BLaER1 treated with 17β-estradiol and CSF1 and Interleukin-3, amounts not matched to agents 10 nM and 100 nM (cell line): Measurements from ENCODE around the gene SERPINA3.

Source experiments
- H3K27ac ChIP-seq, 11 experiments: shearing (Covaris generic); formaldehyde crosslinking; 2 replicates each; pipeline ENCODE4 v1.8.1; 2022
- H3K27me3 ChIP-seq, 11 experiments: shearing (Covaris generic); formaldehyde crosslinking; 2 replicates each; pipeline ENCODE4 v1.8.1; 2022
- H3K36me3 ChIP-seq, 11 experiments: shearing (Covaris generic); formaldehyde crosslinking; 2 replicates each; pipeline ENCODE4 v1.8.1; 2022
- H3K4me1 ChIP-seq, 10 experiments: shearing (Covaris generic); formaldehyde crosslinking; 2 replicates each; pipeline ENCODE4 v1.8.1; 2022
- H3K4me2 ChIP-seq, 11 experiments: shearing (Covaris generic); formaldehyde crosslinking; 2 replicates each; pipeline ENCODE4 v1.8.1; 2022
- H3K4me3 ChIP-seq, 10 experiments: shearing (Covaris generic); formaldehyde crosslinking; 2 replicates each; pipeline ENCODE4 v1.8.1; 2022
- H3K9ac ChIP-seq, 11 experiments: shearing (Covaris generic); formaldehyde crosslinking; 2 replicates each; pipeline ENCODE4 v1.8.1; 2022
- H3K9me3 ChIP-seq, 11 experiments: shearing (Covaris generic); formaldehyde crosslinking; replicated peaks in 1 of 11; 2 replicates each; pipeline ENCODE4 v1.8.1; 2022
- H4K20me1 ChIP-seq, 11 experiments: shearing (Covaris generic); formaldehyde crosslinking; 2 replicates each; pipeline ENCODE4 v1.8.1; 2022
- Cebpa-rat ChIP-seq, 11 experiments: shearing (Covaris generic); IDR thresholded peaks; 2 replicates each; pipeline ENCODE4 v1.8.1; 2022

The SERPINA3 gene

DNA sequence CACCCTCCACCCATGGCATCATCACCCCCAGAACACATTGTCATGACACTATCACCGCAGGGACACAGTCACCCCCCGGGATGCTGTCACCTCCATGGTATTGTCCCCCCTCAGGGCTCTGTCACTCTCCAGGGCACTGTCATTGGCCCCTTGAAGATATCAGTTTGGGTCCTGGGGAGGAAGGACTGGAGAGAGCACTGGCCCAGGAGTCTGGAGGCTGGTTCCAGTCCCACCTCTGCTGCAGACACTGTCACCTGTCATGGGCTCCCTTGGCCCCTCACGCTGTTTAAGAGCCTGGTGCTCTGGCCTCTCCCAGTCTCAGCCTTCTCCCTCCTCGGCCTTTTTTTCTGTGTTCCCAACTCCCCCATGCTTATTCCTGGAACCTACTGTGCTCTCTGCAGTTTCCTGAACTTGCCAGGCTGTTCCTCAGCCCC is 31.9 kb downstream of the SERPINA3 start:
- Histone ChIP-seq H4K20me1 (no peaks in the 10 kb centered on the region), H3K36me3 (peaks cover 0 to 7% (median 0%) of the 10 kb centered on the region in 11 experiments; a peak in 1 of 22 replicates), H3K4me3 (no peak overlapping the region), H3K4me2 (no peak overlapping the region), H3K9ac (no peak overlapping the region), H3K9me3 (peaks cover 19 to 23% (median 21%) of the 10 kb centered on the region in 11 experiments), H3K27me3 (no peaks in the 10 kb centered on the region), H3K27ac (no peak overlapping the region), H3K4me1 (peaks cover 0 to 20% (median 0%) of the 10 kb centered on the region in 10 experiments; a peak in 5 of 20 replicates)
- TF ChIP-seq Cebpa-rat (IDR thresholded peaks at IDR 0.05) = no peak

DNA sequence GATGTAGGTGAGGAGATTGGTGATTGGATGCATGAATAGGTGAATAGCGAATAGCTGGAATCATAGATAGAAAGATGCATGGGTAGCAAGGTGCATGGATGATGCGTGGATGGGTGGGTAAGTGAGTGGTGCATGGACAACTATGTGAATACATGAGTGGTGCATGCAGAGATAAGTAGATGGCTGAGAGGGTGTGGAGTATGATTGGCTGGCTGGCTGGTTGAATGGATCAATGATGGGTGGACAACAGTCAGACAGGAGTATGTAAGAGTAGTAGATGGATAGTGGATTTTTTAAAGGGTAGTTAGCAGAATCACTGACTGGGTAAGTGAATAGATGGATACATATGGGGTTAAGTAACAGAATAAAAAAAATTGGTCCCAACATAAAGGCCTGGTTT is 33.9 kb downstream of the SERPINA3 start:
- no peaks in the 10 kb centered on the region for H4K20me1 ChIP-seq

DNA sequence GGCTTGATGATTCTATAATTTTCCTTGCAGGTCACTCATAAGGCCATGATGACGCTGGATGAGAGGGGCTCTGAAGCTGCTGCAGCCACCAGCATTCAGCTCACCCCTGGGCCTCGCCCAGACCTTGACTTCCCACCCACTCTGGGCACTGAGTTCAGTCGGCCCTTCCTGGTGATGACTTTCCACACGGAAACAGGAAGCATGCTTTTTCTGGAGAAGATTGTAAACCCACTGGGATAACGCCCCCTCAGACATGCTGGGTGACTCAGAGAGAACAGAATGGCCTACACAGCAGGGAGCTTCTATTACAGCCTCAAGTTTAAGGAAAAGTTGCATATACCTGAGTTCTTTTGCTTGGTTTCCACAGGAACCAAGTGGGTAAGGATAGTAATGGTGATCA is 34.3 kb downstream of the SERPINA3 start:
- Histone ChIP-seq H3K27me3 (no peaks in the 10 kb centered on the region), H3K4me3 (no peak overlapping the region), H4K20me1 (no peaks in the 10 kb centered on the region), H3K9me3 (peaks cover 26 to 34% (median 32%) of the 10 kb centered on the region in 11 experiments), H3K36me3 (peaks cover 0 to 7% (median 0%) of the 10 kb centered on the region in 11 experiments; a peak in 1 of 22 replicates), H3K4me2 (peak overlapping the region in 2 of 11 experiments; percentile 54 to 64; a peak in 5 of 22 replicates), H3K27ac (no peak overlapping the region), H3K9ac (no peak overlapping the region), H3K4me1 (peaks cover 0 to 20% (median 0%) of the 10 kb centered on the region in 10 experiments; a peak in 5 of 20 replicates)
- no peak for TF ChIP-seq Cebpa-rat (IDR thresholded peaks at IDR 0.05)

More for the DNA sequence above, 33.9 kb downstream of the SERPINA3 start:
- peaks cover 0 to 20% (median 0%) of the 10 kb centered on the region in 10 experiments; a peak in 5 of 20 replicates for H3K4me1 ChIP-seq
- H3K9ac ChIP-seq = no peak overlapping the region
- H3K9me3 ChIP-seq = peaks cover 26 to 34% (median 32%) of the 10 kb centered on the region in 11 experiments
- H3K4me2 ChIP-seq = no peak overlapping the region; a peak in 1 of 22 replicates
- no peak overlapping the region for H3K27ac ChIP-seq
- H3K27me3 ChIP-seq = no peaks in the 10 kb centered on the region
- H3K4me3 ChIP-seq = no peak overlapping the region
- no peak for TF ChIP-seq Cebpa-rat (IDR thresholded peaks at IDR 0.05)
- peaks cover 0 to 7% (median 0%) of the 10 kb centered on the region in 11 experiments; a peak in 1 of 22 replicates for H3K36me3 ChIP-seq

DNA sequence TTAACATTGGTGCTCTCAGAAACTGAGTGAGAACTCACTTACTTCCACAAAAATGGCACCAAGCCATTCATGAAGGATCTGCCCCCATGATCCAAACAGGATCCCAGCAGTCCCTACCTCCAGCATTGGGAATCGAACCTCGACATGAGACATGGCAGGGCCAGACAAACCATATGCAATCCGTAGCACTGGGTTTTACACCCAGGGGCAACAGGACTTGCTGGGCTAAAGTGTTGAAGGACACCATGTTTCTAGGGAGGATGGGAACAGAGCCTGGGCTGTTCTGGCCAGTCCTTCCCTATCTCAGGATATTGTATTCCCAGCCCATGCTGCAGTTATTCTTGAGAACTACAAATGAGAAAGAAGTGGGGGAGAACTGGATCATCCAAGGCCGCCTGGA is 36.6 kb downstream of the SERPINA3 start:
- H3K4me2 ChIP-seq = no peak overlapping the region
- no peaks in the 10 kb centered on the region for H3K27me3 ChIP-seq
- no peaks in the 10 kb centered on the region for H4K20me1 ChIP-seq
- no peak overlapping the region for H3K4me3 ChIP-seq
- H3K4me1 ChIP-seq = peaks cover 0 to 20% (median 0%) of the 10 kb centered on the region in 10 experiments; a peak in 5 of 20 replicates
- no peak overlapping the region for H3K27ac ChIP-seq
- H3K9me3 ChIP-seq = peaks cover 26 to 34% (median 32%) of the 10 kb centered on the region in 11 experiments
- peaks cover 0 to 7% (median 0%) of the 10 kb centered on the region in 11 experiments; a peak in 1 of 22 replicates for H3K36me3 ChIP-seq
- no peak for TF ChIP-seq Cebpa-rat (IDR thresholded peaks at IDR 0.05)
- no peak overlapping the region for H3K9ac ChIP-seq

DNA sequence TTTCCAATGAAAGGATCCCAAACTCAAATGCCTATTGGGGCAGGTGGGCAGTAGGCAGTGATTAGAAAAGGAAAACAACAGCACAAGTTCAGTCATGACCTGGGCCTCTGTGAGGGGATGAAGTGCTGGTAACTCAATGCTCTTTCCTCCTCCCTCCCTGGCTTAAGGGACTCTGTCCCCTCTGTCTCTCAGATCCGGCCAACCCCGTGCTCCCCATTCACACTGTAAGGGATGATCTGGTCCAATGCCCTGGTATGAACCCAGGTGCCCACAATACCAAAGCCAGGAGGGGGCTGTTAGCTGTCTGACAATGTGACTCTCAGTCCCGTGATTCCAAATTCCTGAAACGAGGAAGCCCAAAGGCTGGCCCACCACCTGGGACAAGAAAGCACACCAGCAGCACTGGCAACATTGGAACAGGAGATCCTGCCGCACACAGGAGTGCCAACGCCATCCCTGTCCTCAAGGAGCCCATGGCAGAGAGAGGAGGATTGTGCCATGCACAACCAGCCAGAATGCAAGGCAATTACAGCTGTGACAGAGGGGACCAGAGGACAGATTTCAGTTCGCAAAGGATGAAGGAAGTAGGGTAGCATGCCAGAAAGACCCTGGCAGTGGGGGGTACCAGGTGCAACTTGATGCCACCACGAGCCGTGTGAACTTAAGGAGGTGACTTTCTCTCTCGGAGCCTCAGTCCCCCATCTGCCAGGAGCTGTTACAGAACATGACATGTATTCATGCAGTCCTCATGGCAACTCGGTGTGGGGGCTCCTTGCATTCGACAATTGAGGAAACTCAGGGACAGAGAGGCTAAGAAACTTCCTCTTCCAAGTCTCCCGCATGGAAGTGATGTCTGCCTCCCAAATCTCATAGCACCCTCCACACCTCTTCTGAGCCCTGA is 37.6 kb downstream of the SERPINA3 start:
- H3K4me2 ChIP-seq = no peak overlapping the region
- no peaks in the 10 kb centered on the region for H3K27me3 ChIP-seq
- peaks cover 26 to 34% (median 32%) of the 10 kb centered on the region in 11 experiments for H3K9me3 ChIP-seq
- H4K20me1 ChIP-seq = no peaks in the 10 kb centered on the region
- no peak overlapping the region for H3K9ac ChIP-seq
- TF ChIP-seq Cebpa-rat (IDR thresholded peaks at IDR 0.05) = no peak
- H3K27ac ChIP-seq = no peak overlapping the region
- H3K4me3 ChIP-seq = no peak overlapping the region
- peaks cover 0 to 25% (median 0%) of the 10 kb centered on the region in 10 experiments; a peak in 6 of 20 replicates for H3K4me1 ChIP-seq
- peaks cover 0 to 7% (median 0%) of the 10 kb centered on the region in 11 experiments; a peak in 1 of 22 replicates for H3K36me3 ChIP-seq

DNA sequence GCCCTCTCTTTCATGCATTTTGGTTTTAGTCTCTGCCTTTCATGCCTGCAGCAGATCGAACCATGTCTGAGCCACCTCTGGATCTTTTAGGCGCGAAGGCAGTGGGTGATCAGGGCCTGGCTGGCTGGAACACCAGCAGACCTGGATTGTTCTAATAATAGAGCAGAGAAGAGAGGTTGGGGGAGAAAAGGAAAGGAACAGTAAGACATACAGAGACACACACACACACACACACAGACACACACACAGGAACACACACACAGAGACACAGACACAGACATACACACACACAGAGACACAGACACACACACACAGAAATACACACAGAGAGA is 38.2 kb downstream of the SERPINA3 start:
- Histone ChIP-seq H3K4me2 (no peak overlapping the region), H3K4me3 (no peak overlapping the region), H4K20me1 (no peaks in the 10 kb centered on the region), H3K27ac (no peak overlapping the region), H3K27me3 (no peaks in the 10 kb centered on the region), H3K9ac (no peak overlapping the region), H3K9me3 (peaks cover 26 to 34% (median 32%) of the 10 kb centered on the region in 11 experiments), H3K36me3 (peaks cover 0 to 7% (median 0%) of the 10 kb centered on the region in 11 experiments; a peak in 1 of 22 replicates), H3K4me1 (peaks cover 0 to 25% (median 2%) of the 10 kb centered on the region in 10 experiments; a peak in 8 of 20 replicates)
- TF ChIP-seq Cebpa-rat (IDR thresholded peaks at IDR 0.05) = no peak

DNA sequence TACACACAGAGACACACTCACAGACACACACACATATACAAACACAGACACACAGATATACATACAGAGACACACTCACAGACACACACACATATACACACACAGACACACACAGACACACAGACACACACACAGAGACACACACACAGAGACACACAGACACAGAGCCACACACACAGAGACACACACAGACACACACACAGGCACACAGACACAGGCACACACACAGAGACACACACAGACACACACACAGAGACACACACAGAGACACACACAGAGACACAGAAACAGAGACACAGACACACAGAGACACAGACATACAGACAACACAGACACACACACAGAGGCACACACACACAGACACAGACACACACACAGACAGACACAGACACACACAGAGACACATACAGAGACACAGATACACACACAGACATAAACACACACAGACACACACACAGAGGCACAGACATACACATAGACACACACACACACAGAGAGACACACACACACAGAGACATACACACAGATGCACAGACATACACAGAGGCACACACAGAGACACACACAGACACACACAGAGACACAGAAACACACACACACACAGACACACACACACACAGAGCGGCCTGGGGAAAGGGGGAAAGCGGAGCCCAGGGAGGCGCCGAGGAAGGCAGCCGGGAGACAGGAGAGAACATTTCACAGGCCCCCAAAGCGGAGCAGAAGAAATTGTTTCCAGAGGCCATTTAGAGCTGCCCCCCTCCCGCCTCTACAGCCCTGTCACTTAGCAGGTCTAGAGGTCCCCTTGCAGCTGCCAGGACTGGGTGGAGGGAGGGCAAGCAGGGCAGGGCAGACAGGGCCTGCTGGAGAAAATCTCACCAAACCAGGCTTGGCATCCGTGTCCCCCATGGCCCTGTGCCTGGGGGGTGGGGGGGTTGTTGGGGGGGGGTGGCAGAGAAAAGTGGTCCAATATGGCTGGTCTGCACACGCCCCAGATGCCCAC is 38.9 kb downstream of the SERPINA3 start:
- H3K4me1 ChIP-seq = peaks cover 0 to 26% (median 2%) of the 10 kb centered on the region in 10 experiments; a peak in 8 of 20 replicates
- no peak overlapping the region for H3K9ac ChIP-seq
- H3K27ac ChIP-seq = no peak overlapping the region
- H3K4me3 ChIP-seq = no peak overlapping the region
- H3K36me3 ChIP-seq = peaks cover 0 to 7% (median 0%) of the 10 kb centered on the region in 11 experiments; a peak in 1 of 22 replicates
- H3K27me3 ChIP-seq = no peaks in the 10 kb centered on the region
- no peaks in the 10 kb centered on the region for H4K20me1 ChIP-seq
- no peak for TF ChIP-seq Cebpa-rat (IDR thresholded peaks at IDR 0.05)
- peaks cover 26 to 34% (median 32%) of the 10 kb centered on the region in 11 experiments for H3K9me3 ChIP-seq
- H3K4me2 ChIP-seq = no peak overlapping the region

DNA sequence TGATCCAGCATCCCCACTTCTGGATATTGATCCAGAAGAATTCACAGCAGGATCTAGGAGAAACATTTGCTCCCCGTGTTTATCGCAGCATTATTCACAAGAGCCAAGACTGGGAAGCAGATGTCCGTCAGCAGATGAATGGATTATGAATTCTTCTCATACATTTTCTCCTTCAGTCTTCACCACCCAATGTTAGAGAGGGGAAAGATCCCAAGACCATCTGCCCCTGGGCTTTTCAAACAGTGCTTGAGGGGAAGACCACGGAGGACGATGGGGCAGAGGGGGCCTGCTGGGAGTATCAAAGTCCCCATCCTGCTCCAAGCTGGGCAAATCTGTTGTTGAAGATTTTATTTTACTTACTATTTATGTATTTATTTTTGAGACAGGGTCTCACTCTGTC is 41.1 kb downstream of the SERPINA3 start:
- Histone ChIP-seq H3K27me3 (no peaks in the 10 kb centered on the region), H3K27ac (no peak overlapping the region), H3K4me1 (peaks cover 0 to 15% (median 2%) of the 10 kb centered on the region in 10 experiments; a peak in 8 of 20 replicates), H3K4me3 (no peak overlapping the region), H3K9ac (no peak overlapping the region), H4K20me1 (no peaks in the 10 kb centered on the region), H3K9me3 (peaks cover 14 to 21% (median 18%) of the 10 kb centered on the region in 11 experiments), H3K36me3 (peaks cover 0 to 7% (median 0%) of the 10 kb centered on the region in 11 experiments; a peak in 1 of 22 replicates), H3K4me2 (no peak overlapping the region)
- no peak for TF ChIP-seq Cebpa-rat (IDR thresholded peaks at IDR 0.05)
